Panc1 (cell line): ENCODE results near the gene MAST4. TPM values are rescaled to one million over a fixed set of nuclear protein-coding genes. Genes with fewer than 3 reads are reported as not detected.

Experiments used
- ATAC-seq: fragments of 200-7000 bp; cut with Tn5 transposase; 2 replicates; pipeline ENCODE4 v1.9.1; 2020; ENCODE audit warnings: mild to moderate bottlenecking, moderate library complexity
- BruUV-seq: library from RNA; stranded (reverse); fragments of 400-500 nt; replicated peaks from 2 replicates; lab custom pipeline; 2021; lab: Mats Ljungman, UMichigan
- CTCF ChIA-PET: fragments of 300-600 bp; sonication (Branson Sonifier 250); formaldehyde crosslinking; loops from one replicate; lab custom pipeline; 2022; ENCODE audit warnings: antibody characterized with exemption; lab: Charles Lee
- POLR2A ChIA-PET: fragments of 300-600 bp; sonication (Branson Sonifier 250); formaldehyde crosslinking; loops from one replicate; lab custom pipeline; 2022; ENCODE audit warnings: antibody characterized with exemption; lab: Charles Lee
- DNase-seq: peaks from one replicate; pipeline ENCODE4 v3.0.0-alpha.2; 2010; ENCODE audit warnings: low read depth, low spot score
- H3K27ac ChIP-seq: 2 replicates; pipeline ENCODE4 v1.5.1; 2011; ENCODE audit warnings: mild to moderate bottlenecking, low read length, inconsistent platforms
- H3K27me3 ChIP-seq: fragments of 200-500 bp; sonication (Bioruptor generic); 2 replicates; pipeline ENCODE4 v1.6.0; 2014; ENCODE audit warnings: low read length, inconsistent platforms; ENCODE audit not compliant: control insufficient read depth, insufficient read depth
- H3K36me3 ChIP-seq: fragments of 200-500 bp; sonication (Bioruptor generic); 2 replicates; pipeline ENCODE4 v1.5.1; 2014; ENCODE audit warnings: inconsistent platforms, mild to moderate bottlenecking, low read length, moderate library complexity; ENCODE audit not compliant: control insufficient read depth, insufficient read depth
- H3K4me1 ChIP-seq: 2 replicates; pipeline ENCODE4 v1.5.1; 2011; ENCODE audit warnings: inconsistent platforms, mild to moderate bottlenecking, low read length, moderate library complexity; ENCODE audit not compliant: control insufficient read depth, insufficient read depth
- H3K4me3 ChIP-seq, 2 experiments: 2 replicates each; pipeline ENCODE4 v1.5.1; 2011 to 2012; ENCODE audit warnings: low read depth in 2 of 2, low read length in 2 of 2, mild to moderate bottlenecking in 2 of 2, inconsistent platforms in 1 of 2, moderate library complexity in 1 of 2
- H3K9me3 ChIP-seq: fragments of 200-500 bp; sonication (Bioruptor generic); 2 replicates; pipeline ENCODE4 v1.5.1; 2014; ENCODE audit warnings: low read depth, mild to moderate bottlenecking, inconsistent platforms, low read length, moderate library complexity; ENCODE audit not compliant: control insufficient read depth, insufficient read depth
- CTCF ChIP-seq: fragments of 450-650 bp; IDR thresholded peaks from 2 replicates; pipeline ENCODE4 v1.5.1; 2017; ENCODE audit warnings: mild to moderate bottlenecking
- POLR2AphosphoS5 ChIP-seq: IDR thresholded peaks from 2 replicates; pipeline ENCODE4 v1.6.1; 2012; ENCODE audit warnings: mild to moderate bottlenecking, low read depth, low read length, moderate library complexity
- SIN3A ChIP-seq: IDR thresholded peaks from 2 replicates; pipeline ENCODE4 v1.6.1; 2012; ENCODE audit warnings: low read depth, mild to moderate bottlenecking, low read length, moderate library complexity, borderline replicate concordance; ENCODE audit not compliant: insufficient read depth
- TCF7L2 ChIP-seq: IDR thresholded peaks from 2 replicates; pipeline ENCODE4 v1.6.1; 2011; ENCODE audit warnings: mild to moderate bottlenecking, low read depth, low read length, inconsistent platforms
- in situ Hi-C: cut with HindIII; loops from 2 replicates; pipeline ENCODE4 v1.10.0; 2016; ENCODE audit warnings: low sequenced_read_pairs, low pct_unique_long_range_greater_than_20kb
- intact Hi-C: fragments of 100-400 bp; cut with micrococcal nuclease; formaldehyde crosslinking; loops from one replicate; pipeline ENCODE4 v1.10.0; 2022; ENCODE audit not compliant: unreplicated experiment
- total RNA-seq: library from RNA; stranded (reverse); gene quantifications from one replicate; pipeline ENCODE4 v1.2.1, GENCODE V29; 2021; ENCODE audit not compliant: unreplicated experiment
- TF ChIP-seq, protein P1 (sequence below), 2 experiments: IDR thresholded peaks; 2 replicates each; pipeline ENCODE4 v1.6.1; 2011 to 2012; ENCODE audit warnings: low read depth in 2 of 2, control low read depth in 1 of 2, low read length in 1 of 2, mild to moderate bottlenecking in 1 of 2, moderate library complexity in 1 of 2; ENCODE audit not compliant: insufficient read depth in 1 of 2

Gene MAST4
- total RNA-seq, 1 experiment from 2014 or later = 1.8 TPM

DNA sequence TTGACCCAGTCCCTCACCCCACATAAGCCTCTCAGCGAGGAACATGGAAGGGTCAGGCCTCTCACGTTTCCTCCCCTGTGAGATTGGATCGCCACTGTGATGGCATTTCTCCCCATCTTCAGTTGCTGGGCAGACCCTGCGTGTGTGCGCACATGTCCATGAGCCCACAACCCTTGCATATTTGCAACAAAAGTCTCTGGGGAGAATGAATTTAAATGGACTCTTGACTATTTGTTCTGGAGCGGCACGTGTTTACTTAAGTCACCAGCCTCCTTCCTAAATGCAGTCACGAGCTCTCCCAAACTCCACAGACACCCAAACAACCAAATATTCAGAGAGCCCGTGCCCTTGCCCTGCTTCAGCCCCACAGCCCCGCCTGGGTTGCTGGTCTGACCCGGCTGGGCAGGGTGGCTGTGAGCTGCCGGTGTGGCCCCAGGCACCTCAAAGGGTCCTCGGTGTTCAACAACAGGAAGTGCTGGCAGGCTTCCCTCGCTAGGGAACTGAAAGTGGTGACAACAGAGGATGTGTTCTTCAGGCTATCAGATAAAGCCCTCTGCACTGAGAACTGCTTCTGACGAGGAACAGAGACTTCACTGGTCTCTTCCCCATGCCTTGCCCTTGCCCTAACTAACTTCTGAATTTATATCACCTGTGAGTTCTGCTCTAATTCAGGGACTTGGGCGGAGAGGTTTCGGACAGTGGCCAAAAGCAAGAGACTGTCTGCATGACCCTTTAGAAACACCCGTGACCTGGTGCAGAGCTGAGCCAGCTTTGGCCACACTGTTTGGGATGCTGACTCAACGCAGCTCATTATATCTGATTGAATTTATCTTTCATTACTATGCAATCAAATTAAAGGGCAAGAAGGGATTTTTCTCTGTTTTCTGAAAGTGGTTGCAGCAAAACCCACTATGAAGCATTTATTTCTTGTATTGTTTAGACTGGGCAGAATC, 619.6 kb downstream of the MAST4 start:
- no peaks in the 10 kb centered on the region for H3K36me3 ChIP-seq
- no TSS peak for BruUV-seq
- no peaks in the 10 kb centered on the region for H3K27me3 ChIP-seq
- DNase-seq = no peak
- H3K4me3 ChIP-seq = peak overlapping the region in 1 of 2 experiments; percentile 21; a peak in 2 of 4 replicates
- H3K27ac ChIP-seq = no peak overlapping the region
- peak; percentile 58 for ATAC-seq
- ChIA-PET CTCF (interaction anchor here (0.6 kb wide), 1 partner anchor 1056 kb away, joined by 6 read pairs; no protein-coding TSS in a partner anchor), POLR2A (no interaction called here)
- TF ChIP-seq CTCF (no peak), TCF7L2 (no peak), POLR2AphosphoS5 (no peak), SIN3A (no peak)
- TF ChIP-seq, protein P1, sequence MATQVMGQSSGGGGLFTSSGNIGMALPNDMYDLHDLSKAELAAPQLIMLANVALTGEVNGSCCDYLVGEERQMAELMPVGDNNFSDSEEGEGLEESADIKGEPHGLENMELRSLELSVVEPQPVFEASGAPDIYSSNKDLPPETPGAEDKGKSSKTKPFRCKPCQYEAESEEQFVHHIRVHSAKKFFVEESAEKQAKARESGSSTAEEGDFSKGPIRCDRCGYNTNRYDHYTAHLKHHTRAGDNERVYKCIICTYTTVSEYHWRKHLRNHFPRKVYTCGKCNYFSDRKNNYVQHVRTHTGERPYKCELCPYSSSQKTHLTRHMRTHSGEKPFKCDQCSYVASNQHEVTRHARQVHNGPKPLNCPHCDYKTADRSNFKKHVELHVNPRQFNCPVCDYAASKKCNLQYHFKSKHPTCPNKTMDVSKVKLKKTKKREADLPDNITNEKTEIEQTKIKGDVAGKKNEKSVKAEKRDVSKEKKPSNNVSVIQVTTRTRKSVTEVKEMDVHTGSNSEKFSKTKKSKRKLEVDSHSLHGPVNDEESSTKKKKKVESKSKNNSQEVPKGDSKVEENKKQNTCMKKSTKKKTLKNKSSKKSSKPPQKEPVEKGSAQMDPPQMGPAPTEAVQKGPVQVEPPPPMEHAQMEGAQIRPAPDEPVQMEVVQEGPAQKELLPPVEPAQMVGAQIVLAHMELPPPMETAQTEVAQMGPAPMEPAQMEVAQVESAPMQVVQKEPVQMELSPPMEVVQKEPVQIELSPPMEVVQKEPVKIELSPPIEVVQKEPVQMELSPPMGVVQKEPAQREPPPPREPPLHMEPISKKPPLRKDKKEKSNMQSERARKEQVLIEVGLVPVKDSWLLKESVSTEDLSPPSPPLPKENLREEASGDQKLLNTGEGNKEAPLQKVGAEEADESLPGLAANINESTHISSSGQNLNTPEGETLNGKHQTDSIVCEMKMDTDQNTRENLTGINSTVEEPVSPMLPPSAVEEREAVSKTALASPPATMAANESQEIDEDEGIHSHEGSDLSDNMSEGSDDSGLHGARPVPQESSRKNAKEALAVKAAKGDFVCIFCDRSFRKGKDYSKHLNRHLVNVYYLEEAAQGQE (IDR thresholded peaks at IDR 0.05; ENCODE audit: insufficient read depth in 1 of 2, low read depth in 2 of 2, low read length in 1 of 2) = no peak
- intact Hi-C loops = no loop called here
- no peaks in the 10 kb centered on the region for H3K9me3 ChIP-seq
- in situ Hi-C loops = no loop called here
- no peaks in the 10 kb centered on the region; the same call in 1 of the 2 replicates for H3K4me1 ChIP-seq

DNA sequence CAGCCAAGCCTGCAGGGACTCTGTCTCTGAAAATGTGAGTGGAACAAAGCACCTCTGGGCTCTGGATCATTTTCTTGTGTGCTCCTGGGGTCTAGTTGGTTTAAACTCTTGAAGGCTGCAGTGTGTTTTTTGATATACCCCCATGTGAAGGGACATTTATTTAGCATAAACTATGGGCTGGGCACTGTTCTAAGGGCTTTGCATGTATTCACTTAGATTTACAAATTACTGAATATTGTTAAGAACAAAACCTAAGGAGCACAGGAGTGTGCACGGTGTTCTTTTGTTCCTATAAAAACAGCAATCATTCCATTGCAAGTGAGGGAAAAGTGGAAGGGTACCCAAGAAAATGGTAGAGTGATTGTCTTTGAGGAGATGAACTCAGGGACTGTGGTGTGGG, 620.4 kb downstream of the MAST4 start:
- ATAC-seq (no peak), DNase-seq (no peak)
- POLR2A ChIA-PET = no interaction called here
- no peak overlapping the region for H3K27ac ChIP-seq
- no peaks in the 10 kb centered on the region for H3K9me3 ChIP-seq
- intact Hi-C loops = no loop called here
- TF ChIP-seq, protein P1 (IDR thresholded peaks at IDR 0.05; ENCODE audit: insufficient read depth in 1 of 2, low read depth in 2 of 2, low read length in 1 of 2) = no peak
- TF ChIP-seq POLR2AphosphoS5 (no peak), SIN3A (no peak), CTCF (no peak), TCF7L2 (no peak)
- BruUV-seq = no TSS peak
- H3K4me3 ChIP-seq = no peak overlapping the region
- H3K27me3 ChIP-seq = no peaks in the 10 kb centered on the region
- H3K4me1 ChIP-seq = no peaks in the 10 kb centered on the region; the same call in 1 of the 2 replicates
- H3K36me3 ChIP-seq = no peaks in the 10 kb centered on the region
- CTCF ChIA-PET = no interaction called here
- in situ Hi-C loops = no loop called here
